Subcutaneous abdominal adipose tissue (tissue), 5 donors: ENCODE measurements around the gene RASGRF1.
"Not testable (repeated sequence)": the region's sequence is repeated elsewhere in the genome, so short reads cannot be mapped to it uniquely, and the experiment has no call there.

Source experiments
- H3K27ac ChIP-seq: one replicate; pipeline ENCODE4 v1.7.0; 2013; ENCODE audit warnings: low read depth, mild to moderate bottlenecking, inconsistent platforms, low read length, moderate library complexity
- H3K27me3 ChIP-seq, 5 donors: one replicate each; pipeline ENCODE4 v1.7.0; 2013; ENCODE audit warnings: low read length in 5 of 5, inconsistent platforms in 1 of 5; ENCODE audit not compliant: control insufficient read depth in 5 of 5, insufficient read depth in 4 of 5
- H3K36me3 ChIP-seq, 5 donors: one replicate each; pipeline ENCODE4 v1.7.0; 2013; ENCODE audit warnings: low read length in 5 of 5; ENCODE audit not compliant: control insufficient read depth in 5 of 5, insufficient read depth in 5 of 5
- H3K4me1 ChIP-seq, 5 donors: one replicate each; pipeline ENCODE4 v1.7.0; 2013; ENCODE audit warnings: low read length in 5 of 5, mild to moderate bottlenecking in 3 of 5, moderate library complexity in 1 of 5; ENCODE audit not compliant: control insufficient read depth in 5 of 5, insufficient read depth in 5 of 5
- H3K4me3 ChIP-seq, 5 donors: one replicate each; pipeline ENCODE4 v1.7.0; 2013; ENCODE audit warnings: low read length in 5 of 5, low read depth in 1 of 5
- H3K9ac ChIP-seq, 5 donors: one replicate each; pipeline ENCODE4 v1.7.0; 2013; ENCODE audit warnings: low read length in 5 of 5, mild to moderate bottlenecking in 4 of 5, moderate library complexity in 3 of 5
- H3K9me3 ChIP-seq, 5 donors: one replicate each; pipeline ENCODE4 v1.7.0; 2013; ENCODE audit warnings: low read length in 5 of 5; ENCODE audit not compliant: control insufficient read depth in 5 of 5
- donor health status: healthy.
- donor health status: healthy.
- donor health status: healthy.
- donor health status: healthy.
- donor health status: healthy.

Gene RASGRF1

DNA sequence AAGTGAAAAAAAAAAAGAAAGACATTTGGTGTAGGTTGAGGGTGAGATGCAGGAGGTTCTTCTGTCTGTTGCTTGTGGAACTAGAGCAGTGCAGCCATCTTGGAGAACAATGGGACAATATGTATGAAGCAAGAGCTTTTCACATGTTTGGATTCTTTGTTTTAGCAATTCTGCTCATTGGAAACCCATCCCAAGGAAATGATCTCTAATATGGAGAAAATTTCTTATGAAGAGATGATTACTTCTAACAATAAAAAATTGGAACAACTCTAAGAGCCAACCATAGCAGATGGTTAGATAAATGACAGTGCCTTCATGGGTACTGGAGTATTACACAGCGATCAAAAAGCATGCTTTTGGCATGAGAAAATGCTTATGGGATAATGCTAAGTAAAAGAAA is 56.3 kb downstream of the RASGRF1 start:
- peaks cover 0 to 14% (median 13%) of the 10 kb centered on the region in 5 donors for H3K27me3 ChIP-seq
- no peak overlapping the region for H3K27ac ChIP-seq
- no peak overlapping the region for H3K4me3 ChIP-seq
- peaks cover 0 to 14% (median 4%) of the 10 kb centered on the region in 5 donors for H3K4me1 ChIP-seq
- peaks cover 0 to 5% (median 0%) of the 10 kb centered on the region in 5 donors for H3K9me3 ChIP-seq
- H3K36me3 ChIP-seq = no peaks in the 10 kb centered on the region
- H3K9ac ChIP-seq = no peak overlapping the region

GRCh38 chr15:79032656-79033055 is 57.9 kb downstream of the RASGRF1 start:
- H3K27ac ChIP-seq = no peak overlapping the region
- H3K27me3 ChIP-seq = peaks cover 0 to 14% (median 13%) of the 10 kb centered on the region in 5 donors
- peaks cover 0 to 5% (median 0%) of the 10 kb centered on the region in 5 donors for H3K9me3 ChIP-seq
- peaks cover 0 to 14% (median 4%) of the 10 kb centered on the region in 5 donors for H3K4me1 ChIP-seq
- no peaks in the 10 kb centered on the region for H3K36me3 ChIP-seq
- H3K4me3 ChIP-seq = no peak overlapping the region
- H3K9ac ChIP-seq = no peak overlapping the region

DNA sequence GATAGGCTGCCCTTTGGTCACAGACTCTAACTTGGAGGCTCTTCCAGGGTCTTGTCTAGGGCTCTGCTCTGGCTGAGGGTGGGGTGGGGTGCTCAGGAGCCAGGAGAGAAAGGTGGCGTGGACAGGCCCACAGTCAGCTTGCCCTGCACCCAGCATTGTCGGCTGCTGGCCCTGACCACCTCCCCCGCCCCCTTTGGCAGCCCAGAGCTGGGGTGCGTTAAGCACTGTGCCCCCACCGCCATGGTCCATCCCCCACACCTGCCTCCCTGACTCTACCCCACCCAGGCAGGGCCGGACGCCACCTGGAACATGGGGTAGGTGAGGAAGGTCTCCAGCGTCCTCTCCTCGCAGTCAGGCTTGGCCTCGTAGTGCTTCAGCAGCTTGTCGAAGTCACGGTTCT is 58.8 kb downstream of the RASGRF1 start:
- peaks cover 0 to 14% (median 9%) of the 10 kb centered on the region in 5 donors for H3K27me3 ChIP-seq
- H3K27ac ChIP-seq = no peak overlapping the region
- no peak overlapping the region for H3K4me3 ChIP-seq
- H3K9ac ChIP-seq = no peak overlapping the region
- no peaks in the 10 kb centered on the region for H3K36me3 ChIP-seq
- peaks cover 0 to 5% (median 0%) of the 10 kb centered on the region in 5 donors for H3K9me3 ChIP-seq
- peaks cover 0 to 14% (median 4%) of the 10 kb centered on the region in 5 donors for H3K4me1 ChIP-seq

DNA sequence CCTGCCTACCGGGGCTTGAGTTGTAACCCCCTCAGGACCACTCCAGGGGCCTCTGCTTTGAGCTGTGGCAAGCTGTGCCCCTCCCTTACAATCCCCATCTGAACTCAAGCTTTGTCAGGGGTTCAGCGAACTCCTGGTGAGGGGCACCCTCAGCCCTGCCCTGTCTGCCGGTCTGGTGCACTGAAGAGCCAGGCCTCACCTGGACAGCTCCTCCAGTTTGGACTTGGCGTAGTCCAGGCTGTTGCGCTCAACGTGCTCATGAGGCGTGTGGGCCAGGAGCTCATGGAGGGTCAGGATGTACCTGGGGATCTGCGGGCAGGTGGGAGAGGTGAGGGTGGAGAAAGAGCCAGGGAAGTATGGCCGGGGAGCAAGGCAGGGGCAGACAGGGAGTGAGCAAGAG is 59.4 kb downstream of the RASGRF1 start:
- Histone ChIP-seq H3K9me3 (peaks cover 0 to 5% (median 0%) of the 10 kb centered on the region in 5 donors), H3K4me1 (peaks cover 0 to 14% (median 4%) of the 10 kb centered on the region in 5 donors), H3K4me3 (no peak overlapping the region), H3K27me3 (peaks cover 0 to 10% (median 7%) of the 10 kb centered on the region in 5 donors), H3K9ac (no peak overlapping the region), H3K36me3 (no peaks in the 10 kb centered on the region), H3K27ac (no peak overlapping the region)

DNA sequence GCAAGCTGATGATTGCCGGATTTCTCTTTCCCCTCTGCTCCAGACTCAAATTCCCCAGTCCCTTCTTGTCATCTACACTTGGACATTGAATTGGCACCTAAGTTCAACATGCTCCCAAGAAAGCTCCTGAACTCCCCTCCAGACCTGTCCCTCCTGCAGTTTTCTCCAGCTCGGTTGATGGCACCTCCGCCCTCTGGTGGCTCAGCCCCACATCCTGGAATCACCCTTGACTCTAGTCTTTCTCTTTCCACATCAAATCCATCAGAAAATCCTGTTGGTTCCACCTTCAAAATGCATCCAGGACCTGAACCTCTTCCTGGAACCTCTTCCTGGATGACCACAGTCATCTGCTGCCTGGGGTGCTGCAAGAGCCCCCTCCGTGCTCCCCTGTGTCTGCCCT is 60.1 kb downstream of the RASGRF1 start:
- Histone ChIP-seq H3K27me3 (peaks cover 0 to 3% (median under 1%) of the 10 kb centered on the region in 5 donors), H3K27ac (no peak overlapping the region), H3K9me3 (peaks cover 0 to 5% (median 0%) of the 10 kb centered on the region in 5 donors), H3K4me1 (peaks cover 0 to 8% (median 4%) of the 10 kb centered on the region in 5 donors), H3K36me3 (no peaks in the 10 kb centered on the region), H3K9ac (no peak overlapping the region), H3K4me3 (no peak overlapping the region)

- Histone ChIP-seq H3K4me1 (peaks cover 0 to 6% (median 4%) of the 10 kb centered on the region in 5 donors), H3K27me3 (no peaks in the 10 kb centered on the region), H3K4me3 (no peak overlapping the region), H3K9ac (no peak overlapping the region), H3K27ac (no peak overlapping the region), H3K36me3 (no peaks in the 10 kb centered on the region), H3K9me3 (no peaks in the 10 kb centered on the region)
Measured at GRCh38 chr15:79028411-79028964, 62.1 kb downstream of the RASGRF1 start.

DNA sequence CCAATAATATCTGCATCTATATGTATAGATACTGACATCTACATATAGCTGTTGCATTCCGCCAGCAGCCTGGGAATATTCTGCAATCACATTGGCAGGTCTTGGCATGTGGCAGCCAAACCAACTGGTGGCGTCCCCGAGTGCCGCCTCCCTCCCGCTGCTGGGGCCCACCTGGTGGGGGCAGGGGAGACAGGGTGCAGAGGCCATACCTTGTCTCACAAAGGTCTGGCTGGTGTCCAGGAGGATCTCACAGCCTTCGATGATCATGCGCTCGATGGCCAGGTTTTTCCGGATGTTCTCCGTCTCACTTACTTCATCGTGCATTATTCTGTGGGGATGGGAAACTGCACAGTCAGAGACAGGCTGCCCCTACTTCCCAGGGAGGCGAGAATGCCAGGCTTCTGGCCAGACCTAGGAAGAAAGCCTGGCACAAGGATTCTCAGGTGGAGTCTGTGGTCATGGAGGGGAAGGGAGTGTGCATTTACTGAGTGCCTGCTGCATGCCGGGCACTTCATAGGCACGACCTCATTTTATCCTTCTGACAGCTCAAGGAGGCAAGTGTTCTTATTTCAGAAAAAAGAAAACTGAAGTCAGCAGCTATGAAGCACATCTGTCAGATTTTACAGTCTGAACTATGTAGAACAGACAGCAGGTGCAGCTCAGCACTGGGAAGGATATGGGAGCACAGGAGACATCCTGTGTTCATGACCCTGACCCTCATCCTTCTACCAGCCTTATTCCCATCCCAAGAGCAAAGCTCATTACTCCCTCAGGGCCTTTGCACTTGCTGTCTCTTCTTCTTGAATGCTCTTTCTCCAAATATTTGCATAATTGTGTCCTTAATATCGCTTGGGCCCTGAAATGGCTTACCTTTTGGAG is 62.8 kb downstream of the RASGRF1 start:
- peaks cover 0 to 4% (median 3%) of the 10 kb centered on the region in 5 donors for H3K4me1 ChIP-seq
- H3K4me3 ChIP-seq = no peak overlapping the region

DNA sequence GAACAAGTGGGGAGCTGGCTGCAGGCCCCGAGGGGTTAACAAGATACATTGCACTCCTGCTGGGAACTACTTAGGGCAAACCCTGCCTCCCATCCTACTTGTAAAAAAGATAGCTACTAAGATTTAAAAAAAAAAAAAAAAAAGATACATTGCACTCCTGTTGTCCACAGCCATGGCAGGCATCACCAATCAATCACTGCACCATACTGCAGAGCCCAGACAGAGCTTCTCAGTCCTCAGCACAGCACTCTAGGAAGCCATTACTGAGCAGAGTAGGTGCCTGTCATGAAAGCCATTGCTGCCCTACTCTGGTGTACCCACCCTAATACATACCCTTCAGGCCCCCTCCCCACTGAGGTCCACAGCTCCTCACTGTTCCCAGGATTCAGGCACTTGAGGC is 64.8 kb downstream of the RASGRF1 start:
- Histone ChIP-seq H3K9me3 (no peaks in the 10 kb centered on the region), H3K4me1 (no peaks in the 10 kb centered on the region), H3K4me3 (no peak overlapping the region), H3K36me3 (no peaks in the 10 kb centered on the region), H3K27ac (no peak overlapping the region), H3K27me3 (no peaks in the 10 kb centered on the region), H3K9ac (no peak overlapping the region)

More for the DNA sequence above, 62.8 kb downstream of the RASGRF1 start:
- no peak overlapping the region for H3K9ac ChIP-seq
- no peaks in the 10 kb centered on the region for H3K27me3 ChIP-seq
- H3K36me3 ChIP-seq = no peaks in the 10 kb centered on the region
- H3K27ac ChIP-seq = no peak overlapping the region
- H3K9me3 ChIP-seq = no peaks in the 10 kb centered on the region

DNA sequence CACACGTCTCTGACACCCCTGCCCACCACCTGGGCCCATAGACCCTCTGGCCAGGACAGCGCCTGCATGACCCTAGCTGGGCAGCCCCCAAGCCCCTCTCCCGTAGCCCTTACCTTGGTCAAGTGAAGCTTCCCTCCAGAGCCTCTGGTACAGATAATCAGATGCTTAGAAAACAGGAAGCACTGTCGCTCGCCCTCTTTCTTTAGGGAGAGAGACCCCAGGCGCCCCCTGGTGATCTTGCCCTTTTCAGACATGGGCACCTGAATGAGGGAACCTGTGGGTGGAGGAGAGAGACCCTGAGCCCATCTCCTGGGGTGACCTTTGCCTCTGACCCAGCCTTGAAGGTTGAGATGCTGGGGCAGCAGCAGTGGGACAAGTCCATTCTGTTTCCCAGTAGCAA is 65.4 kb downstream of the RASGRF1 start:
- no peak overlapping the region for H3K4me3 ChIP-seq
- no peaks in the 10 kb centered on the region for H3K9me3 ChIP-seq
- no peaks in the 10 kb centered on the region for H3K27me3 ChIP-seq
- H3K27ac ChIP-seq = no peak overlapping the region
- no peak overlapping the region for H3K9ac ChIP-seq
- no peaks in the 10 kb centered on the region for H3K4me1 ChIP-seq
- H3K36me3 ChIP-seq = no peaks in the 10 kb centered on the region

- not testable (repeated sequence) for H3K4me3 ChIP-seq, H3K27ac ChIP-seq, H3K27me3 ChIP-seq, H3K9me3 ChIP-seq, H3K9ac ChIP-seq, H3K36me3 ChIP-seq, H3K4me1 ChIP-seq
Measured at GRCh38 chr15:79024493-79024892, 66.1 kb downstream of the RASGRF1 start.
